ENCODE data around the gene GLCE.

GLCE gene

GRCh38 chr15:69244798-69245197 lies 84.4 kb downstream of the GLCE start:
- no peak overlapping the region for H3K9ac ChIP-seq (ENCODE audit: low read length)
- H3K36me3 ChIP-seq (ENCODE audit: insufficient read depth, low read length) = no peaks in the 10 kb centered on the region
- H3K27me3 ChIP-seq (ENCODE audit: control insufficient read depth in 1 of 2, insufficient read depth in 2 of 2, low read length in 2 of 2) = no peaks in the 10 kb centered on the region
- H3K9me3 ChIP-seq (ENCODE audit: low read length) = no peaks in the 10 kb centered on the region
- H3K4me3 ChIP-seq (ENCODE audit: low read depth in 1 of 2, low read length in 2 of 2) = no peak overlapping the region
- no peak overlapping the region for H3K27ac ChIP-seq (ENCODE audit: low read depth, low read length)
- no peaks in the 10 kb centered on the region for H3K4me1 ChIP-seq (ENCODE audit: insufficient read depth, low read length)

- no peak overlapping the region for H3K4me3 ChIP-seq (ENCODE audit: low read depth in 1 of 2, low read length in 2 of 2)
- H3K27me3 ChIP-seq (ENCODE audit: control insufficient read depth in 1 of 2, insufficient read depth in 2 of 2, low read length in 2 of 2) = no peaks in the 10 kb centered on the region
- no peak overlapping the region for H3K9ac ChIP-seq (ENCODE audit: low read length)
- no peaks in the 10 kb centered on the region for H3K36me3 ChIP-seq (ENCODE audit: insufficient read depth, low read length)
- H3K27ac ChIP-seq (ENCODE audit: low read depth, low read length) = no peak overlapping the region
- no peaks in the 10 kb centered on the region for H3K4me1 ChIP-seq (ENCODE audit: insufficient read depth, low read length)
- no peaks in the 10 kb centered on the region for H3K9me3 ChIP-seq (ENCODE audit: low read length)
Observed at GRCh38 chr15:69253156-69253555, 92.7 kb downstream of the GLCE start.

GRCh38 chr15:69265347-69265955 lies 105.0 kb downstream of the GLCE start:
- H3K27me3 ChIP-seq (ENCODE audit: control insufficient read depth in 1 of 2, insufficient read depth in 2 of 2, low read length in 2 of 2) = no peaks in the 10 kb centered on the region
- H3K4me3 ChIP-seq (ENCODE audit: low read depth in 1 of 2, low read length in 2 of 2) = no peak overlapping the region
- no peak overlapping the region for H3K9ac ChIP-seq (ENCODE audit: low read length)
- H3K4me1 ChIP-seq (ENCODE audit: insufficient read depth, low read length) = no peaks in the 10 kb centered on the region
- no peak overlapping the region for H3K27ac ChIP-seq (ENCODE audit: low read depth, low read length)
- no peaks in the 10 kb centered on the region for H3K9me3 ChIP-seq (ENCODE audit: low read length)
- H3K36me3 ChIP-seq (ENCODE audit: insufficient read depth, low read length) = peaks cover 5% of the 10 kb centered on the region

- Histone ChIP-seq H3K27ac (ENCODE audit: low read depth, low read length) (no peak overlapping the region), H3K9ac (ENCODE audit: low read length) (no peak overlapping the region), H3K36me3 (ENCODE audit: insufficient read depth, low read length) (peaks cover 5% of the 10 kb centered on the region), H3K4me3 (ENCODE audit: low read depth in 1 of 2, low read length in 2 of 2) (no peak overlapping the region), H3K9me3 (ENCODE audit: low read length) (no peaks in the 10 kb centered on the region), H3K4me1 (ENCODE audit: insufficient read depth, low read length) (no peaks in the 10 kb centered on the region), H3K27me3 (ENCODE audit: control insufficient read depth in 1 of 2, insufficient read depth in 2 of 2, low read length in 2 of 2) (peaks cover 0 to 3% of the 10 kb centered on the region in 2 donors)
Observed at GRCh38 chr15:69271217-69271616, 110.8 kb downstream of the GLCE start.

GRCh38 chr15:69272139-69272538 lies 111.7 kb downstream of the GLCE start:
- H3K9me3 ChIP-seq (ENCODE audit: low read length) = no peaks in the 10 kb centered on the region
- H3K36me3 ChIP-seq (ENCODE audit: insufficient read depth, low read length) = peaks cover 5% of the 10 kb centered on the region
- no peak overlapping the region for H3K9ac ChIP-seq (ENCODE audit: low read length)

GRCh38 chr15:69272891-69273290 lies 112.5 kb downstream of the GLCE start:
- Histone ChIP-seq H3K36me3 (ENCODE audit: insufficient read depth, low read length) (peaks cover 5% of the 10 kb centered on the region), H3K4me3 (ENCODE audit: low read depth in 1 of 2, low read length in 2 of 2) (no peak overlapping the region), H3K27me3 (ENCODE audit: control insufficient read depth in 1 of 2, insufficient read depth in 2 of 2, low read length in 2 of 2) (peaks cover 0 to 8% of the 10 kb centered on the region in 2 donors), H3K4me1 (ENCODE audit: insufficient read depth, low read length) (no peaks in the 10 kb centered on the region), H3K9ac (ENCODE audit: low read length) (no peak overlapping the region), H3K9me3 (ENCODE audit: low read length) (no peaks in the 10 kb centered on the region), H3K27ac (ENCODE audit: low read depth, low read length) (no peak overlapping the region)

More at GRCh38 chr15:69272139-69272538, 111.7 kb downstream of the GLCE start:
- Histone ChIP-seq H3K27ac (ENCODE audit: low read depth, low read length) (no peak overlapping the region), H3K4me1 (ENCODE audit: insufficient read depth, low read length) (no peaks in the 10 kb centered on the region), H3K4me3 (ENCODE audit: low read depth in 1 of 2, low read length in 2 of 2) (no peak overlapping the region), H3K27me3 (ENCODE audit: control insufficient read depth in 1 of 2, insufficient read depth in 2 of 2, low read length in 2 of 2) (peaks cover 0 to 8% of the 10 kb centered on the region in 2 donors)

GRCh38 chr15:69275074-69275670 lies 114.7 kb downstream of the GLCE start:
- H3K4me3 ChIP-seq (ENCODE audit: low read depth in 1 of 2, low read length in 2 of 2) = no peak overlapping the region
- no peak overlapping the region for H3K9ac ChIP-seq (ENCODE audit: low read length)
- H3K36me3 ChIP-seq (ENCODE audit: insufficient read depth, low read length) = no peaks in the 10 kb centered on the region
- peaks cover 0 to 8% of the 10 kb centered on the region in 2 donors for H3K27me3 ChIP-seq (ENCODE audit: control insufficient read depth in 1 of 2, insufficient read depth in 2 of 2, low read length in 2 of 2)
- H3K27ac ChIP-seq (ENCODE audit: low read depth, low read length) = no peak overlapping the region
- H3K4me1 ChIP-seq (ENCODE audit: insufficient read depth, low read length) = no peaks in the 10 kb centered on the region
- no peaks in the 10 kb centered on the region for H3K9me3 ChIP-seq (ENCODE audit: low read length)

GRCh38 chr15:69275933-69276560 lies 115.6 kb downstream of the GLCE start:
- no peak overlapping the region for H3K4me3 ChIP-seq (ENCODE audit: low read depth in 1 of 2, low read length in 2 of 2)
- no peaks in the 10 kb centered on the region for H3K36me3 ChIP-seq (ENCODE audit: insufficient read depth, low read length)
- no peak overlapping the region for H3K9ac ChIP-seq (ENCODE audit: low read length)

GRCh38 chr15:69277316-69277715 lies 116.9 kb downstream of the GLCE start:
- no peak overlapping the region for H3K27ac ChIP-seq (ENCODE audit: low read depth, low read length)
- H3K9me3 ChIP-seq (ENCODE audit: low read length) = no peaks in the 10 kb centered on the region
- no peaks in the 10 kb centered on the region for H3K4me1 ChIP-seq (ENCODE audit: insufficient read depth, low read length)
- H3K9ac ChIP-seq (ENCODE audit: low read length) = no peak overlapping the region
- H3K4me3 ChIP-seq (ENCODE audit: low read depth in 1 of 2, low read length in 2 of 2) = no peak overlapping the region
- H3K36me3 ChIP-seq (ENCODE audit: insufficient read depth, low read length) = no peaks in the 10 kb centered on the region
- H3K27me3 ChIP-seq (ENCODE audit: control insufficient read depth in 1 of 2, insufficient read depth in 2 of 2, low read length in 2 of 2) = peaks cover 0 to 8% of the 10 kb centered on the region in 2 donors

More at GRCh38 chr15:69275933-69276560, 115.6 kb downstream of the GLCE start:
- H3K9me3 ChIP-seq (ENCODE audit: low read length) = no peaks in the 10 kb centered on the region
- H3K27ac ChIP-seq (ENCODE audit: low read depth, low read length) = no peak overlapping the region
- H3K4me1 ChIP-seq (ENCODE audit: insufficient read depth, low read length) = no peaks in the 10 kb centered on the region
- peaks cover 0 to 8% of the 10 kb centered on the region in 2 donors for H3K27me3 ChIP-seq (ENCODE audit: control insufficient read depth in 1 of 2, insufficient read depth in 2 of 2, low read length in 2 of 2)

- no peaks in the 10 kb centered on the region for H3K4me1 ChIP-seq (ENCODE audit: insufficient read depth, low read length)
- peaks cover 0 to 8% of the 10 kb centered on the region in 2 donors for H3K27me3 ChIP-seq (ENCODE audit: control insufficient read depth in 1 of 2, insufficient read depth in 2 of 2, low read length in 2 of 2)
- H3K27ac ChIP-seq (ENCODE audit: low read depth, low read length) = no peak overlapping the region
- H3K9me3 ChIP-seq (ENCODE audit: low read length) = no peaks in the 10 kb centered on the region
- H3K4me3 ChIP-seq (ENCODE audit: low read depth in 1 of 2, low read length in 2 of 2) = no peak overlapping the region
- no peaks in the 10 kb centered on the region for H3K36me3 ChIP-seq (ENCODE audit: insufficient read depth, low read length)
- H3K9ac ChIP-seq (ENCODE audit: low read length) = no peak overlapping the region
Observed at GRCh38 chr15:69279636-69280035, 119.2 kb downstream of the GLCE start.

GRCh38 chr15:69280783-69281182 lies 120.3 kb downstream of the GLCE start:
- H3K9ac ChIP-seq (ENCODE audit: low read length) = no peak overlapping the region
- H3K36me3 ChIP-seq (ENCODE audit: insufficient read depth, low read length) = no peaks in the 10 kb centered on the region
- H3K4me3 ChIP-seq (ENCODE audit: low read depth in 1 of 2, low read length in 2 of 2) = no peak overlapping the region
- peaks cover 0 to 8% of the 10 kb centered on the region in 2 donors for H3K27me3 ChIP-seq (ENCODE audit: control insufficient read depth in 1 of 2, insufficient read depth in 2 of 2, low read length in 2 of 2)
- no peaks in the 10 kb centered on the region for H3K4me1 ChIP-seq (ENCODE audit: insufficient read depth, low read length)
- no peaks in the 10 kb centered on the region for H3K9me3 ChIP-seq (ENCODE audit: low read length)
- no peak overlapping the region for H3K27ac ChIP-seq (ENCODE audit: low read depth, low read length)
